Ectodermal cell (in vitro differentiated cells): ENCODE data around the gene PARVA.

Source experiments
- H3K27ac ChIP-seq: 2 replicates; pipeline ENCODE4 v1.7.0; 2013; ENCODE audit warnings: mild to moderate bottlenecking, low read depth, low read length; ENCODE audit not compliant: insufficient read depth, poor library complexity, severe bottlenecking
- H3K27me3 ChIP-seq: 2 replicates; pipeline ENCODE4 v1.7.0; 2013; ENCODE audit warnings: mild to moderate bottlenecking, low read length; ENCODE audit not compliant: insufficient read depth, control insufficient read depth, poor library complexity, severe bottlenecking
- H3K36me3 ChIP-seq: one replicate; pipeline ENCODE4 v1.7.0; 2013; ENCODE audit warnings: low read length; ENCODE audit not compliant: control insufficient read depth, insufficient read depth
- H3K4me1 ChIP-seq: one replicate; pipeline ENCODE4 v1.7.0; 2013; ENCODE audit warnings: low read length; ENCODE audit not compliant: control insufficient read depth, insufficient read depth
- H3K4me3 ChIP-seq: 2 replicates; pipeline ENCODE4 v1.7.0; 2013; ENCODE audit warnings: low read depth, low read length, control low read depth; ENCODE audit not compliant: insufficient read depth
- H3K9me3 ChIP-seq: 2 replicates; pipeline ENCODE4 v1.7.0; 2013; ENCODE audit warnings: mild to moderate bottlenecking, low read length, moderate library complexity; ENCODE audit not compliant: control insufficient read depth
- WGBS, 2 experiments: methylation state at CpG; one replicate each; pipeline ENCODE4 v1.1.7; 2013; ENCODE audit warnings: missing lambda C conversion rate in 2 of 2; 5-methylcytosine and 5-hydroxymethylcytosine counted together

PARVA gene

GRCh38 chr11:12414611-12415010, 37.2 kb downstream of the PARVA start:
- no peak overlapping the region for H3K4me3 ChIP-seq
- no peak overlapping the region for H3K27ac ChIP-seq
- no peaks in the 10 kb centered on the region for H3K27me3 ChIP-seq
- WGBS, 2 experiments: 90 to 92% methylated on average over 6 of the region's 6 CpGs
- H3K4me1 ChIP-seq: no peaks in the 10 kb centered on the region
- no peaks in the 10 kb centered on the region for H3K9me3 ChIP-seq
- no peaks in the 10 kb centered on the region for H3K36me3 ChIP-seq

DNA sequence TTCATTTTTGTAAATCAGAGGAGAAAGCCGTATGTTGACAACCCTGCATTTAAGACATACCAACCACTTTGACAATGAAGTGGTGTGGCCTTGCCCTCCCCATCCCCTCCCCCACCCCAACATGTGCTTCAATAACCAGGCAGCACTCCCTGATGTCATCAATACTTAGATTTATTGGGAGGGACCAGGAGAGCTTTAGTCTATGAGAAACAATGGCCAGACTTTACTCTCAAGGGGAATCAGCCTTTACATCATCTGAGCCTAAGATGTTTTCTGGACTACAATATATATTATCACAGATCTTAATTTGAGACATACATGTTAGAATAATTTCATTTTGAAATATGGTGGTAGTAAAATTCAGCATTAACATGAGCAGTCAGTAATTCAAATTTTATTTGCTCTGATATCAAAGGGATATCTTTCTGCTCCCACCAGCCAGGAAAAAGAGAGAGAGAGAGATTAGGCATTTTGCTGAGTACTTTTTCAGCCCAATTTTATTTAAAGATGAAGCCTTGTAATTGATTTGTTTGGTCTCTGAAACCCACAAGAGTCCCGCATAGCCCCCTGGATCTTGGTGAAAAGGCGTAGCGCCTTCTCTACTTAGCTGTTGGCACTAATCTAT, 38.1 kb downstream of the PARVA start:
- H3K36me3 ChIP-seq: no peaks in the 10 kb centered on the region
- H3K27me3 ChIP-seq: no peaks in the 10 kb centered on the region
- no peak overlapping the region for H3K27ac ChIP-seq
- H3K9me3 ChIP-seq: no peaks in the 10 kb centered on the region
- H3K4me1 ChIP-seq: no peaks in the 10 kb centered on the region
- 90 to 100% methylated on average over 4 of the region's 4 CpGs for WGBS, 2 experiments
- H3K4me3 ChIP-seq: no peak overlapping the region

DNA sequence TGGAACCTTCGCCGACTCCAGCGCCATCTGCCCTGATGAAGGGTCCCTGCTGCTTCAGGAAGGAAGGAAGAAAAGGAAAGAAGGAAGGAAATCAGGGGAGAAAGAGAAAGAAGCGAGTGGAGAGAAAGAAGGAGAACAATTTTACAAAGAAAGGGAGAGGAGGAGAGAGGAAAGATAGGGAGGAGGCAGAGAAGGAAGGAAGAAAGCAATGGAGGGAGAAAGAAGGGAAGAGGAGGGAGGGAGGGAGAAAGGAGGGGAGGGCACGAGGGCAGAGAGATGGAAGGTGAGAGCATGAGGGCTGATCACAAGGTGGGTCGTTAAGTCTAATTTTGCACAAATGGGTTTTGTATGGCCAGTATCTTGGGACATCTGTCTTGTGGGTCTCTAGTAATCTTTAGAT, 39.2 kb downstream of the PARVA start:
- Histone ChIP-seq H3K4me1 (no peaks in the 10 kb centered on the region), H3K27ac (no peak overlapping the region), H3K4me3 (no peak overlapping the region), H3K27me3 (no peaks in the 10 kb centered on the region), H3K36me3 (no peaks in the 10 kb centered on the region), H3K9me3 (no peaks in the 10 kb centered on the region)
- WGBS, 2 experiments: 92 to 94% methylated on average over 6 of the region's 6 CpGs

DNA sequence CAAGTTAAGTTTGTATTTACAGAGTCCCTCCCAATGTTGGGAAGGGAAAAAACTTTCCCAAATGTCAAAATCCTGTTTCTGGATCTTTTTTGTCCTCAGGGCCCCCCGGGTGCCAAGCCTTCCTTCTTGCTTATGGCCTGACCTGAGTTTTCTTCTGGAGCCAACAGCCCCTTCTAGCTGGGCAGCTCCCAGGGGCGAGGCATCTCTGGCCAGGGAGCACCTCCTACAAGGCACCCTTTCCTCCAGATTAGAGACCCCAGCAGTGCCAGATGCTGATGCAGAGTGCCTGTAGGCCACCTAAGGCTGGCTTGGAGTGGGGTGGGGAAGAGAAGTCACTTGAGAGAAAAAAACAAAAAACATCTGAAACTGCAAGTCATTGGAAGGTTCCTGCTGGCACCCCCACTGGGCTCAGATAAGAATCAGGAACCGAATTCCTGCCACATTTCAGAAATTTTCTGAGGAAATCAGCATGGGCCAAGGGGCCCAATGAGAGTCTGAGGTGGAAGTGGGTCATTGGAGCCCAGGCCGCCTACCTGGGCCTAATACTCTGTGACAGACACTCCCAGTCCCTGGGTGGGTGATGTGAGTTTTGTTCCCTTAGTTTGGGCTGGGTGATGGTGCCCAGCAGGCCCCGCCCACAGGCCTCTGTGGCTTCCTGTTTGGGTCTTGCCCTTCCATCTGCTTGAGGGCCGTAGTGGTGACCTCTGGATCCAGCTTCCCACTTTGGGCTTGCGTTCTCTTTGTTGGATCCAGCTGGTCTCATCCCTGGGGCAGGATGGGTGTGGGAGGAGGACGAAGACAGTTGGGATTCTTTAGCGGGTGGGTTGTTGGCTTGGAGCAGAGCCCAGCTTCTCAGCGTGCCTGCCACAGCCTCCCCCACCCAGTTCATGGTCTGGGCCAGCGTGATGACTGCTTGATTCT, 40.6 kb downstream of the PARVA start:
- Histone ChIP-seq H3K27me3 (no peaks in the 10 kb centered on the region), H3K4me3 (no peak overlapping the region), H3K9me3 (no peaks in the 10 kb centered on the region), H3K4me1 (no peaks in the 10 kb centered on the region), H3K36me3 (no peaks in the 10 kb centered on the region), H3K27ac (no peak overlapping the region)
- WGBS, 2 experiments: 92 to 93% methylated on average over 11 of the region's 11 CpGs

DNA sequence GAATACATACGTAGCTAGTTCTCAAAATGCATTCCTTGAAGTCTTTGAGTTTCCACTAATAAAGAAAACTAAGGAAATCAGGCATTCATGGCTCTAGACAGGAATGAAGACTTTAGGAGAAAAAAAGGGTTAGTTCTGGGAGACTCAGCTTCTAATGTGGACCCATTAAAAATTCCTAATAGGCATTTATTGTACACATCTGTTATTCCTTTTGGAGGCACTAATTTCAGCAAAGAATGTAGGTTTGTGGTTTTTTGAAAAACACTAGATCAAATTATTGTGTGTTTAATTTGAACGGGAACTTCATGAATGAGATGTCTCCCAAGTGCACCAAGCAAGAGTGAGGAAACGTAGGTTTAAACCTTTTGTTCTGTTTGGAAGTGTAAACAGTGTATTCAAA, 42.7 kb downstream of the PARVA start:
- Histone ChIP-seq H3K4me1 (no peaks in the 10 kb centered on the region), H3K27me3 (no peaks in the 10 kb centered on the region), H3K9me3 (no peaks in the 10 kb centered on the region), H3K27ac (no peak overlapping the region), H3K36me3 (no peaks in the 10 kb centered on the region), H3K4me3 (no peak overlapping the region)
- WGBS, 2 experiments: 93 to 94% methylated on average over 2 to 3 of the region's 3 CpGs

DNA sequence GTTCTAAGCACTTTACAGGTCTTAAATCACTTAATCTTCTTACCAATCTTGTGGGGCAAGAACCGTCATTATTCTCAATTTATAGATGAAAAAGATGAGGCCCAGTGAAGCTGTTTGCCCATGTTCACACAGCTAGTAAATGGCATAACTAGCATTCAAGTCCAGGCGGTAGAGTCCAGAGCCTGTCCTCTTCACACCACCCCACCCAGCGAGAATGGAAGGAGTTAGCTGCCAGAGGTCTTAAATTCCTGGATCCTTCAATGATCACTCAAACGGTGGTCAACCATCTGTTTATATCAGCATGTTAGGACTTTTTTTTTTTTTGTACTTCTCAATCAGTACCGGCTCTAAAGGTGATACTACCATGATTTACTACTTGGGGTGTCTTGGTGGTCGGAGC, 43.3 kb downstream of the PARVA start:
- H3K27me3 ChIP-seq: no peaks in the 10 kb centered on the region
- no peak overlapping the region for H3K4me3 ChIP-seq
- no peaks in the 10 kb centered on the region for H3K36me3 ChIP-seq
- H3K9me3 ChIP-seq: no peaks in the 10 kb centered on the region
- no peaks in the 10 kb centered on the region for H3K4me1 ChIP-seq
- WGBS, 2 experiments: 94 to 95% methylated on average over 6 of the region's 6 CpGs
- no peak overlapping the region for H3K27ac ChIP-seq

DNA sequence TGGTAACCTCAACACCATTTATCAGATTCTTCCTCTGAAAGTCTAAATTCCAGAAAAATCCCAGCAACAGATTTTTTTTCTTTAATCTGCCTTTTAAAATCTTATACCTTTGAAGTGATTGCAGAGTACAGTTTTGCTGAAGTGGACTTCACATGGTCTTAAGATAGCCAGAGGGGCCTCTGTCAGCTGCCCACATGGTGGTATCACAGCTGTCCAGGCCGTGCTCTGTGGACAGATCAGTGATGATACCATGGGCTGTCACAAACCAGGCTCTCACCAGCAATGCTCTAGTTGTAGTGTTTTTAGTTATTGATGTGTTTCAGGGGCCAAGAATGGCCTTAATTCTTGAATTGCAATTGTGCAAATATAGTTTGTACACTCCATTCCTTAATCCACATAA, 44.0 kb downstream of the PARVA start:
- Histone ChIP-seq H3K36me3 (no peaks in the 10 kb centered on the region), H3K9me3 (no peaks in the 10 kb centered on the region), H3K4me1 (no peaks in the 10 kb centered on the region), H3K4me3 (no peak overlapping the region), H3K27ac (no peak overlapping the region), H3K27me3 (no peaks in the 10 kb centered on the region)
- 93 to 100% methylated on average over 1 of the region's 1 CpG for WGBS, 2 experiments

GRCh38 chr11:12426176-12426575, 48.8 kb downstream of the PARVA start:
- H3K27ac ChIP-seq: no peak overlapping the region
- H3K4me3 ChIP-seq: no peak overlapping the region
- H3K9me3 ChIP-seq: no peaks in the 10 kb centered on the region
- H3K27me3 ChIP-seq: no peaks in the 10 kb centered on the region
- no peaks in the 10 kb centered on the region for H3K36me3 ChIP-seq
- peaks cover 8% of the 10 kb centered on the region for H3K4me1 ChIP-seq

DNA sequence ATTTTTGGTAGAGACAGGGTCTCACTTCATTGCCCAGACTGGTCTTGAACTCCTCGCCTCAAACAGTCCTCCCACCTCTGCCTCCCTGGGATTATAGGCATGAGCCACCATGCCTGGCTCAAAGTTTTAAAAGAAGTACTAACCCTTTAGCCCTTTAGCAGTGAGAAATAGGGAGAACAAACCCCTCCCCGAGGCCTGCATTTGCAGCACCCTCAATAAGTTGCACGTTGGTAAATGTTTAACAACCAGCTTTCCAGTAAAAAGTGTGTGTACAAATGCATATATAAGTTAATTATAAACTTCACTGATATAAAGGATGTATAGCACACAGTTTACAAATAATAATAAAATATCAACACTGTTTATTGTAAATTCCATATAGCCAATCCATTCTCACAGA, 51.8 kb downstream of the PARVA start:
- Histone ChIP-seq H3K27me3 (no peaks in the 10 kb centered on the region), H3K36me3 (no peaks in the 10 kb centered on the region), H3K4me1 (peaks cover 14% of the 10 kb centered on the region), H3K4me3 (no peak overlapping the region), H3K9me3 (no peaks in the 10 kb centered on the region), H3K27ac (no peak overlapping the region)
- WGBS, 2 experiments: 99 to 100% methylated on average over 1 to 3 of the region's 3 CpGs

GRCh38 chr11:12430351-12430750, 53.0 kb downstream of the PARVA start:
- WGBS, 2 experiments: 84 to 91% methylated on average over 2 to 3 of the region's 3 CpGs
- Histone ChIP-seq H3K27ac (no peak overlapping the region), H3K27me3 (no peaks in the 10 kb centered on the region), H3K4me3 (no peak overlapping the region), H3K9me3 (no peaks in the 10 kb centered on the region), H3K4me1 (peaks cover 17% of the 10 kb centered on the region), H3K36me3 (no peaks in the 10 kb centered on the region)
